ENCODE results near the gene CELA3A.
"Not testable (repeated sequence)": the region's sequence is repeated elsewhere in the genome, so short reads cannot be mapped to it uniquely, and the experiment has no call there.

GRCh38 chr1:21983539-21983938 lies 17.9 kb upstream of the CELA3A start:
- not testable (repeated sequence) for TF ChIP-seq REST (IDR thresholded peaks at IDR 0.05); BHLHE40 (IDR thresholded peaks at IDR 0.05; ENCODE audit: low read depth, low read length); MYC (IDR thresholded peaks at IDR 0.05; ENCODE audit: borderline replicate concordance, low read length); CTCF (IDR thresholded peaks at IDR 0.05); POLR2A (IDR thresholded peaks at IDR 0.05; ENCODE audit: low read length); NR3C1 (IDR thresholded peaks at IDR 0.05); CBX8 (IDR thresholded peaks at IDR 0.05); JUN (IDR thresholded peaks at IDR 0.05); MAX (IDR thresholded peaks at IDR 0.05)
